Measurements from ENCODE around the gene TMEM161B. TPM values are rescaled to one million over a fixed set of nuclear protein-coding genes. Genes with fewer than 3 reads are reported as not detected.

TMEM161B gene
- total RNA-seq: 8.7 and 15.7 TPM in 2 replicates

DNA sequence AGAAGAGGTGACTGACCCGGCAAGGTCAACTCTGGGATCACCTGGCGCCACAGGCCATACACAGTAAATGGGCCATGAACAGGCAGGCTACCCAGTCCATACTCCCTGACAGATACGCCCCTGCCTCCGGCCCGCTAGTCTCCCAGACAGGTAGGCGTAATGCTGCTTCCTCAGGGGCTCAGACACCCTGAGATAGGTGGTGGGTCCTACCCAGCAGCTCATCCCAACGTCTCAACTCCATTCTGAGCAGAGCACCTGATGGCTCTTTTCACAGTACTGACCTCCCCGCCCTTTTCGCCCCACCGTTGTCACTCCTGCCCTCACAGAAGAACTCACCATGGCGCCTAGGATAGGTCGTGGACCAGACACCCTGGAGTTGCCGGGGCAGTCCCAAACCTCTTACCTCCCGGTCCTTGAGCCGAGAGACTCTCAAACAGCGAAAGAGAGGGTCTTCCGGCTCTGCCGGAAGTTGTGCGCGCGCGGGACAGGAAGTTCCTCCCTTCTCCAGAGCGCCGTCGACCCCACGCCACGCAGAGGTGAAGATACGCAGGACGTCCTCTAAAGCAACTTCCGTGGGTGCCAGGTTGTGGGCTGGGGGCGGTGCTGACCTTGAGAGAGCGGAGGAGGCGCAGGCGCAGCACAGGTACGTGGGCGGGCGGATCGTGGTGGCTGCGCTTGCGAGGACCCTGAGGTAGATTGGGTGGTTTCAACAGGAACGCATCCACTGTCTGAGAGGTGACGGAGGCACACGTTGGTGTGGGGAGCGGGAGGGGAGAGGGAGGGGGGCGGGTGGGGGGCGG is at the start of gene TMEM161B:
TMEM161B (minus strand) TSS at position 461 of the 800 bp plus-strand sequence; CDS start at position 339, 122 bp downstream.

Measured in cardiac ventricle fibroblast (primary cell).